ENCODE results near the gene SMYD3.

SMYD3 gene

DNA sequence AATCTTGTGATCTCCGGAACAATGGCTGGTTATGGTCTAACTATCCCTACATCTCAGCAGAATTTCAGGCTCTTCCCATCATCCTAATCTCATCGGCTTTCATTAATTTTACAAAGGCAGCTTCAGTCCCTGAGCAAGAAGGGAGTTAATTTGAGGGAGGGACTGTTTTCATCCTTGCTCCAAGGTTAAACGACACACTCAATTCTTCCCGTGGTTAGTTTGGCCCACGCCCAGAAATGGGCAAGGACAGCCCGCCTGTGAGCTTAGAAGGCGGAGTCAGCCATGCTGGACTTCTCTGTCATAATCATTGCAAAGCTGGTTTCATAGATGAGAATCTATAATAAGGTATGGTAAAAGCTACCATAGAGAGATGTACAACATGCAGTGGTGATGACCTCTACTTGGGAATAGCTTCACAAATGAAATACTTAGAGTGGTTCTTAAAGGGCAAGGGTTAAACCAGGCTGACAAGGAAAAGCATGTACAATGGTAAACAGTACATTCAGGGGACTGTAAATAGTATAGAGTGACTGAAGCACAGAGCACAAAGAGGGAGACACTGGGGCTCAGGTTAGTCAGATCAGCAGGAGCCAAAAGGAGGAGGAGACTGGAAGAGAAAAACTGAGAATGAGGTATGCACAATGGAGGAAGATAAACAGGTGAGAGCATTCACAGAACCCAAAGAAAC is 108.8 kb downstream of the SMYD3 start:
- Histone ChIP-seq H3K9me3 (replicated peaks; ENCODE audit: insufficient read depth, low read length) (no peaks in the 10 kb centered on the region), H3K27me3 (replicated peaks; ENCODE audit: insufficient read depth, low read length) (no peaks in the 10 kb centered on the region), H3K4me1 (ENCODE audit: low read length) (no peaks in the 10 kb centered on the region), H3K4me2 (ENCODE audit: low read depth, low read length) (no peak overlapping the region), H3K4me3 (ENCODE audit: low read length) (no peak overlapping the region), H3K36me3 (replicated peaks; ENCODE audit: insufficient read depth, low read length) (no peaks in the 10 kb centered on the region), H4K20me1 (ENCODE audit: insufficient read depth, low read length) (no peaks in the 10 kb centered on the region), H2AFZ (ENCODE audit: low read length) (no peak overlapping the region), H3K9me2 (replicated peaks; ENCODE audit: insufficient read depth, low read length) (no peaks in the 10 kb centered on the region), H3F3A (ENCODE audit: insufficient read depth, low read length) (no peaks in the 10 kb centered on the region), H3K27ac (ENCODE audit: low read length) (no peak overlapping the region), H3K9ac (ENCODE audit: low read length) (no peak overlapping the region), H3K79me2 (ENCODE audit: low read length) (no peaks in the 10 kb centered on the region)
- no peak for DNase-seq
- no peak for TF ChIP-seq EZH2 (optimal IDR thresholded peaks at IDR 0.05; ENCODE audit: low read depth, low read length)
- no peak for TF ChIP-seq CTCF (IDR thresholded peaks at IDR 0.05; ENCODE audit: low read length)
- no peak for TF ChIP-seq EZH2phosphoT487 (IDR thresholded peaks at IDR 0.05; ENCODE audit: low read length)

- no peak overlapping the region for H3K9ac ChIP-seq (ENCODE audit: low read length)
- H2AFZ ChIP-seq (ENCODE audit: low read length): no peak overlapping the region
- H3K79me2 ChIP-seq (ENCODE audit: low read length): no peaks in the 10 kb centered on the region
- no peaks in the 10 kb centered on the region for H3F3A ChIP-seq (ENCODE audit: insufficient read depth, low read length)
- TF ChIP-seq EZH2phosphoT487 (IDR thresholded peaks at IDR 0.05; ENCODE audit: low read length) (no peak), CTCF (IDR thresholded peaks at IDR 0.05; ENCODE audit: low read length) (no peak), EZH2 (optimal IDR thresholded peaks at IDR 0.05; ENCODE audit: low read depth, low read length) (no peak)
- H3K27me3 ChIP-seq (replicated peaks; ENCODE audit: insufficient read depth, low read length): no peaks in the 10 kb centered on the region
- DNase-seq: no peak
- no peaks in the 10 kb centered on the region for H3K9me2 ChIP-seq (replicated peaks; ENCODE audit: insufficient read depth, low read length)
- no peaks in the 10 kb centered on the region for H4K20me1 ChIP-seq (ENCODE audit: insufficient read depth, low read length)
- no peak overlapping the region for H3K27ac ChIP-seq (ENCODE audit: low read length)
- H3K4me3 ChIP-seq (ENCODE audit: low read length): no peak overlapping the region
- no peaks in the 10 kb centered on the region for H3K9me3 ChIP-seq (replicated peaks; ENCODE audit: insufficient read depth, low read length)
- no peaks in the 10 kb centered on the region for H3K4me1 ChIP-seq (ENCODE audit: low read length)
- no peaks in the 10 kb centered on the region for H3K36me3 ChIP-seq (replicated peaks; ENCODE audit: insufficient read depth, low read length)
- H3K4me2 ChIP-seq (ENCODE audit: low read depth, low read length): no peak overlapping the region
Observed at GRCh38 chr1:246397046-246397445, 110.0 kb downstream of the SMYD3 start.

DNA sequence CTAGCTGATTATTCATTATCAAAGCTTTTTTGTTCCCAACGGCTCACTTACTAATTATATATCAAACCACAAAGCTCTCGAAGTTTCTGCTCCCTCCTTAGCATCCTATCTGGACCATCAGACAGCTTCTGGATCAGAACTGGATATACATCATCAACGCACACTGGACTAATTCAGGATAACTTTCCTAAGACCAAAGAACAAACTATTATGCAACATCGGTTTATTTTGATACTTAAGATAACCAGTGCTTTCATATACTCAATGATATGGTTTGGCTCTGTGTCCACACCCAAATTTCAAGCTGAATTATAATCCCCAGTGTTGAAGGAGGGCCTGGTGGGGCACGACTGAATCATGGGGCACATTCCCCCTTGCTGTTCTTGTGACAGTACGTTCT is 110.8 kb downstream of the SMYD3 start:
- Histone ChIP-seq H3K9me3 (replicated peaks; ENCODE audit: insufficient read depth, low read length) (no peaks in the 10 kb centered on the region), H3K4me2 (ENCODE audit: low read depth, low read length) (no peak overlapping the region), H3F3A (ENCODE audit: insufficient read depth, low read length) (no peaks in the 10 kb centered on the region), H2AFZ (ENCODE audit: low read length) (no peak overlapping the region), H3K36me3 (replicated peaks; ENCODE audit: insufficient read depth, low read length) (no peaks in the 10 kb centered on the region), H3K79me2 (ENCODE audit: low read length) (no peaks in the 10 kb centered on the region), H3K4me3 (ENCODE audit: low read length) (no peak overlapping the region), H3K4me1 (ENCODE audit: low read length) (no peaks in the 10 kb centered on the region), H3K9ac (ENCODE audit: low read length) (no peak overlapping the region), H3K27ac (ENCODE audit: low read length) (no peak overlapping the region), H4K20me1 (ENCODE audit: insufficient read depth, low read length) (no peaks in the 10 kb centered on the region), H3K27me3 (replicated peaks; ENCODE audit: insufficient read depth, low read length) (no peaks in the 10 kb centered on the region), H3K9me2 (replicated peaks; ENCODE audit: insufficient read depth, low read length) (no peaks in the 10 kb centered on the region)
- DNase-seq: no peak
- no peak for TF ChIP-seq EZH2 (optimal IDR thresholded peaks at IDR 0.05; ENCODE audit: low read depth, low read length)
- no peak for TF ChIP-seq EZH2phosphoT487 (IDR thresholded peaks at IDR 0.05; ENCODE audit: low read length)
- no peak for TF ChIP-seq CTCF (IDR thresholded peaks at IDR 0.05; ENCODE audit: low read length)
